GM18502 (cell line): ENCODE measurements around the gene ACTRT2.

Experiments
- ATAC-seq: cut with Tn5 transposase; IDR thresholded peaks from one replicate; pipeline ENCODE4 v1.9.1; 2021; ENCODE audit warnings: mild to moderate bottlenecking; ENCODE audit not compliant: unreplicated experiment, poor library complexity

ACTRT2 gene

GRCh38 chr1:3049905-3050304 lies 28.6 kb downstream of the ACTRT2 start:
- ATAC-seq: no peak

- ATAC-seq: no peak
These were observed 29.3 kb downstream of the ACTRT2 start for GRCh38 chr1:3050603-3051002.

GRCh38 chr1:3051270-3052268 lies 30.3 kb downstream of the ACTRT2 start:
- no peak for ATAC-seq

- ATAC-seq: no peak
These were observed 31.2 kb downstream of the ACTRT2 start for GRCh38 chr1:3052501-3052900.

GRCh38 chr1:3053366-3053980 lies 32.2 kb downstream of the ACTRT2 start:
- no peak for ATAC-seq

- ATAC-seq: no peak
These were observed 32.7 kb downstream of the ACTRT2 start for GRCh38 chr1:3053986-3054385.

- ATAC-seq: no peak
These were observed 33.2 kb downstream of the ACTRT2 start for GRCh38 chr1:3054474-3054873.

- no peak for ATAC-seq
These were observed 33.8 kb downstream of the ACTRT2 start for GRCh38 chr1:3055051-3055450.

GRCh38 chr1:3056641-3057040 lies 35.4 kb downstream of the ACTRT2 start:
- ATAC-seq: no peak

- ATAC-seq: no peak
These were observed 37.2 kb downstream of the ACTRT2 start for GRCh38 chr1:3058263-3059030.

GRCh38 chr1:3060127-3060526 lies 38.9 kb downstream of the ACTRT2 start:
- ATAC-seq: no peak

GRCh38 chr1:3060601-3061551 lies 39.6 kb downstream of the ACTRT2 start:
- no peak for ATAC-seq

- no peak for ATAC-seq
These were observed 40.3 kb downstream of the ACTRT2 start for GRCh38 chr1:3061566-3061965.

- no peak for ATAC-seq
These were observed 40.8 kb downstream of the ACTRT2 start for GRCh38 chr1:3061981-3062615.

GRCh38 chr1:3062616-3063378 lies 41.5 kb downstream of the ACTRT2 start:
- ATAC-seq: no peak

GRCh38 chr1:3063379-3064295 lies 42.4 kb downstream of the ACTRT2 start:
- ATAC-seq: no peak

GRCh38 chr1:3064296-3064850 lies 43.1 kb downstream of the ACTRT2 start:
- no peak for ATAC-seq
